GM12872 (cell line): ENCODE data around the gene STPG2.

Experiments used
- TF ChIP-seq, protein P1 (sequence below): IDR thresholded peaks from 3 replicates; pipeline ENCODE4 v1.5.1; 2011; ENCODE audit warnings: low read depth, mild to moderate bottlenecking, low read length, moderate library complexity; ENCODE audit not compliant: insufficient read depth

The STPG2 gene

DNA sequence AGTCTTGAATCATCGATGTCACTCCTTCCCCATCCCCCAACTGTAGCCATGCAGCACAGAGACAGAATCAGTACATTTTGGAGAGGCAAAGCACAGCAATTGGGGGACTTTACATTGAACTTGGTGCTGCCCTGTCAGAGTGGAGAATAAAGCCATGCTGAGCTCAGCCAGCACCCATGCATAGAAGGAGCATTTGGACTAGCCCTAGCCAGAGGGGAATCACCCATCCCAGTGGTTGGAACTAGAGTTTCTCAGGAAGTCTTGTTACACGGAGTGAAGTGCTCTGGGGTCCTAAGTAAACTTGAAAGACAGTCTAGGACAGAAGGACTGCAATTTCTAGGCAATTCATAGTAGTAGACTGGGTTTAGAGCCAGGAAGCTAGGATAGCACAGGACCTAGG lies 49.6 kb downstream of the STPG2 start:
- TF ChIP-seq, protein P1, sequence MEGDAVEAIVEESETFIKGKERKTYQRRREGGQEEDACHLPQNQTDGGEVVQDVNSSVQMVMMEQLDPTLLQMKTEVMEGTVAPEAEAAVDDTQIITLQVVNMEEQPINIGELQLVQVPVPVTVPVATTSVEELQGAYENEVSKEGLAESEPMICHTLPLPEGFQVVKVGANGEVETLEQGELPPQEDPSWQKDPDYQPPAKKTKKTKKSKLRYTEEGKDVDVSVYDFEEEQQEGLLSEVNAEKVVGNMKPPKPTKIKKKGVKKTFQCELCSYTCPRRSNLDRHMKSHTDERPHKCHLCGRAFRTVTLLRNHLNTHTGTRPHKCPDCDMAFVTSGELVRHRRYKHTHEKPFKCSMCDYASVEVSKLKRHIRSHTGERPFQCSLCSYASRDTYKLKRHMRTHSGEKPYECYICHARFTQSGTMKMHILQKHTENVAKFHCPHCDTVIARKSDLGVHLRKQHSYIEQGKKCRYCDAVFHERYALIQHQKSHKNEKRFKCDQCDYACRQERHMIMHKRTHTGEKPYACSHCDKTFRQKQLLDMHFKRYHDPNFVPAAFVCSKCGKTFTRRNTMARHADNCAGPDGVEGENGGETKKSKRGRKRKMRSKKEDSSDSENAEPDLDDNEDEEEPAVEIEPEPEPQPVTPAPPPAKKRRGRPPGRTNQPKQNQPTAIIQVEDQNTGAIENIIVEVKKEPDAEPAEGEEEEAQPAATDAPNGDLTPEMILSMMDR: no peak

GRCh38 chr4:98092833-98093439 lies 50.3 kb downstream of the STPG2 start:
- TF ChIP-seq, protein P1: peak; percentile 33; the same call in 2 of the 3 replicates

DNA sequence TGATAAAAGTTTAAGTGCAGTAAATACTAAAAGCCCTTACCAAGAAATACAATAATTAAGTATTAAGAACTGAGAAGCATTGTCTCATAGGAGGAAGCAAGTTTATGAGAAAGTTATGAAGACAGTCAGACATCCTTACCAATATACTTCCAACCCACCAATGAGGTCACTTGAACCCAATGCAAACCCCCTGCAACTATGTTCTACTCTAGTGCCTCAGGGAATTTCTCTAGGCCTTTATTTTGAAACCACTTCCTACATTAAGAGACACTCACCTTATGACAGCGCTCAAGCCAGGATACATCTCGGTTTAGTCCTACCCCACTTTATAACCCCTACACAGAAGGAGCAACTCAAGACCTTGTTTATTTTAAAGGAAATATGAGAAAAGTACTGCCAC lies 61.3 kb downstream of the STPG2 start:
- TF ChIP-seq, protein P1: no peak

GRCh38 chr4:98068495-98068894 lies 74.8 kb downstream of the STPG2 start:
- TF ChIP-seq, protein P1: no peak

- TF ChIP-seq, protein P1: no peak
Measured at GRCh38 chr4:98055800-98056501, 87.3 kb downstream of the STPG2 start.

DNA sequence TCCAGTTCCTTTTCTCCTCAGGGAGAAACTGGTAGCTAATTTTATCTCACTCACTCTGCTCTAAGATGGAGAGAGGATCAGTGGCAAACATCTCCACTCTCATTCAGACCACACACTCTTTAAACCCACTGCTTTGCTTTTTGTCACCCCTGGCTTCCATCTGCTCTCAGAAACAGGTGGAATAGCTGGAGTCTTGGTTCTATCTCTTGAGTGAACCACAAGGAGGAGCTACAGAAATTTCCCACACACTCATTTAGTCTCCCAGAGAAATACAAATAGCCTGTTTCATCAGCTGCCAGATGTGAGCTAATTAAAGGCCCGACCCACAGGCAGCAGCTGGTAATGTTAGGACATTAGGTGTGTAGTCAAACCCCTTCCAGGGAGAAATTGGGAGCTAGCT lies 96.6 kb downstream of the STPG2 start:
- TF ChIP-seq, protein P1: no peak

GRCh38 chr4:98030059-98030458 lies 113.2 kb downstream of the STPG2 start:
- TF ChIP-seq, protein P1: no peak
